ENCODE measurements around the gene EPG5.
"Not testable (repeated sequence)": the region's sequence is repeated elsewhere in the genome, so short reads cannot be mapped to it uniquely, and the experiment has no call there.

EPG5 gene, protein sequence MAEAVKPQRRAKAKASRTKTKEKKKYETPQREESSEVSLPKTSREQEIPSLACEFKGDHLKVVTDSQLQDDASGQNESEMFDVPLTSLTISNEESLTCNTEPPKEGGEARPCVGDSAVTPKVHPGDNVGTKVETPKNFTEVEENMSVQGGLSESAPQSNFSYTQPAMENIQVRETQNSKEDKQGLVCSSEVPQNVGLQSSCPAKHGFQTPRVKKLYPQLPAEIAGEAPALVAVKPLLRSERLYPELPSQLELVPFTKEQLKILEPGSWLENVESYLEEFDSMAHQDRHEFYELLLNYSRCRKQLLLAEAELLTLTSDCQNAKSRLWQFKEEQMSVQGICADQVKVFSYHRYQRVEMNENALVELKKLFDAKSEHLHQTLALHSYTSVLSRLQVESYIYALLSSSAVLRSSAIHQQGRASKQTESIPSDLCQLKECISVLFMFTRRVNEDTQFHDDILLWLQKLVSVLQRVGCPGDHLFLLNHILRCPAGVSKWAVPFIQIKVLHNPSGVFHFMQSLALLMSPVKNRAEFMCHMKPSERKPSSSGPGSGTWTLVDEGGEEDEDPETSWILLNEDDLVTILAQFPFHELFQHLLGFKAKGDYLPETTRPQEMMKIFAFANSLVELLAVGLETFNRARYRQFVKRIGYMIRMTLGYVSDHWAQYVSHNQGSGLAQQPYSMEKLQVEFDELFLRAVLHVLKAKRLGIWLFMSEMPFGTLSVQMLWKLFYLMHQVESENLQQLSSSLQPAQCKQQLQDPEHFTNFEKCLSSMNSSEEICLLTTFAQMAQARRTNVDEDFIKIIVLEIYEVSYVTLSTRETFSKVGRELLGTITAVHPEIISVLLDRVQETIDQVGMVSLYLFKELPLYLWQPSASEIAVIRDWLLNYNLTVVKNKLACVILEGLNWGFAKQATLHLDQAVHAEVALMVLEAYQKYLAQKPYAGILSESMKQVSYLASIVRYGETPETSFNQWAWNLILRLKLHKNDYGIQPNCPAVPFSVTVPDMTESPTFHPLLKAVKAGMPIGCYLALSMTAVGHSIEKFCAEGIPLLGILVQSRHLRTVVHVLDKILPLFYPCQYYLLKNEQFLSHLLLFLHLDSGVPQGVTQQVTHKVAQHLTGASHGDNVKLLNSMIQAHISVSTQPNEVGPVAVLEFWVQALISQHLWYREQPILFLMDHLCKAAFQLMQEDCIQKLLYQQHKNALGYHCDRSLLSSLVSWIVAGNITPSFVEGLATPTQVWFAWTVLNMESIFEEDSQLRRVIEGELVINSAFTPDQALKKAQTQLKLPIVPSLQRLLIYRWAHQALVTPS (N-terminal part only)

GRCh38 chr18:45967007-45967706 is at the start of gene EPG5:
Gene EPG5 (minus strand): TSS chr18:45967329. CDS start chr18:45967239, 90 bp downstream.
- peak; percentile 89 to 95 for ATAC-seq

- ATAC-seq: peak; percentile 83 to 84
Observed at GRCh38 chr18:46013484-46014189, 46.5 kb upstream of the EPG5 start.

DNA sequence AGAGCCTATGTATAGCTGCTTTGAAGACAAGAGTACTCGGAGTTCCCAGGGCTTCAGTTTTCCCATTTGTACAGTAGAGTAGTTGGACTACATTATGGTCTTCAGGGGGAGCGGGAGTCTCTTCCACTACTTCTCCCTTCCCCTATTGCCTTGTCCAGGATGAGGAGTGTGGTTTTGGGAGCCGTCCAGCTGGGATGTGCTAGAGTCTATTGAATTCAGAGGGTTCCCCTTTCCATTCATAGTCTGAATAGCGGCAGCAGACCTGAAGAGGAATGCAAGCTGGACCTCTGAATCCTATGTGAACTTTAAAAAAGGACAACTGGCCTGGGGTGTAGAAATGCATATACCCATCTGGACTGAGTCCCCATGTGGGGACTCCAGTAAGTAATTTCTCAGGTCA is 43.5 kb upstream of the EPG5 start:
- ATAC-seq: no peak

DNA sequence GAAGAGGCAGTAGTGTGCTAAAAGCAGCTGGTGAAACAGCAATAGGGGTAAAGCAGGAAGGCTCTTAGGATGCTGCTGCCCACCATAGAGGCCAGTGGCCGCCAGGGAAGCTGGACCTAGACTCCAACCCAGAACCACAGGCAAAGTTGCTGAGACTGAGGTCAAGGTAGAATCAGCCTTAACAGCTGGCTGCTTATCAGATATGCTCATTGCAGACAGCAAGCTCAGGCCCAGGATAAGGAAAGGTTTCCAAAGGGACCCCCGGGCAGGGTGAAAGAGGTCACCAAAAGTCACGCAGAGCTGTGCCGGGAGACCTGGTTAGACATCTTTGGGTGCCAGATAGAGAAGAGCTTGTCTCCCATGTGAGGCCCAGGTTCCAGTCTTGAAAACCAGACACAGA is 42.9 kb upstream of the EPG5 start:
- no peak for ATAC-seq

DNA sequence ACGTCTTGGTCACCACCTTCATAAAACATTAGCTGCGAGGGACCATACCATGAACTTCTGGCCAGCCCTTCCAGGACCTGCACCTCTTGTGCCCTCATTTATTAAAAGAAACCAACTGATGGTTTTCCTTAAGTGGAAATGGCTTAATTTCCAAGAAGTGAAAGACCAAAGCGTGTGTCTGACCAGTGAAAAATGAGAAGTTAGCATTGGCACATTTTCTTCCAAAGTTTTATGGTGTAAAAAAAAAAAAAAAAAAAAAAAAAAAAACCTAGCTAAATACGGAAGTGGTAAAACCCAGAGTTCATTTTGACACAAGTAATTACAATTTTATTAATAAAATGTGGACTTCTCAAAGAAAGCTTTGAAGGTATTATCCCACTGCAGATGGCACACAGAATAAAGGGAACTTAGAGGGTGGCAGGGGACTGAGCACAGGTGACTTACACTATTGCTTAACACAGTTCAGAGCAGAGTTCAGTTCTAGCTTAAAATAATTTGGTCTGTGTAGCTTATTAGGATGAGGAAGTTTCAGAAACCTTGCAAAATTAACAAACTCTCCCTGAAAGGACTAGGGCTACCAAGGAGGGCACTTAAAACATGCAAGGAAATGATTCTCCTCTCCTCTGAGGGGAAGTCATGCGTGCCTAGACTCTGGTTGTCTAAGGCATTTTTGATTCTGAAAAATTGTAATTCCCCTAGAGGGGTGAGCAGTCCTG is 42.2 kb upstream of the EPG5 start:
- no peak for ATAC-seq

DNA sequence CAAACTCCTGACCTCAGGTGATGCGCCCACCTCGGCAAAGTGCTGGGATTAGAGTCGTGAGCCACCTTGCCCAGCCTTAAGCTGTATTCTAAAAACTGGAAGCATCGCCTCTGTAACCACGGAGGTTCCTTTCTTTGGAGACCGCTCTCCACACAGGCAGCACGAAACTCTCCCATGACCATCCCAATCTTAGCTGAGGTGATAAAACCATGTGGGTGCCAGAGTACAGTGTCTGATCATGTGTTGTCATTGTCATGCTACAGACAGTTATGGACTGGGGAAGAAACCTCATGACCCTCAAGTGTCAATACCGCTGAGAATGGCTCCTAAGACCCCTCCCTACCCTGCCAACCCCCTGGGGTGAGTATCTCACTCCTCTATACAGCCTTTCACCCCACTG is 41.4 kb upstream of the EPG5 start:
- ATAC-seq: no peak

DNA sequence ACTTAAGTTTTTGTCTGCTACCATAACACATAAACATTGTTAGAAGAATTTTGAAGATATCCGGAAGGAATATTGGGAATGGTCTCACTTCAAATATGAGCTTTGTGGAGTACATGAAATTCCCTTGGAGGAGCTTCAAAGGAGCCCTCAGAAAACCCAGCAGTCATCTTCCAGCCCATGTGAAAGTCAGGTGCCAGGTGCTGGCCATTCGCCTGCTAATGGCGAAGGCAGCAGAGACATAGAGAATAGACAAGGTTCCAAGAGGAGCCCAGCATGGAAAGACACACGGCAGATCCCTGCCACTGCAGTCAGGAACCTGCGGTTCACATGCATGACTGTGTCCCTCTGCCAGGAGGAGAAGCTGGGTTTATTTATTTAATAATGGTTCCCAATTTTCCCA is 40.0 kb upstream of the EPG5 start:
- no peak for ATAC-seq

- no peak for ATAC-seq
Observed at GRCh38 chr18:46002934-46003333, 35.8 kb upstream of the EPG5 start.

GRCh38 chr18:46001892-46002291 is 34.8 kb upstream of the EPG5 start:
- ATAC-seq: no peak

GRCh38 chr18:46001074-46001473 is 33.9 kb upstream of the EPG5 start:
- peak in 1 of 2 donors; percentile 16 for ATAC-seq

- no peak for ATAC-seq
Observed at GRCh38 chr18:45999536-45999935, 32.4 kb upstream of the EPG5 start.

GRCh38 chr18:45998244-45998643 is 31.1 kb upstream of the EPG5 start:
- peak; percentile 45 to 61 for ATAC-seq

DNA sequence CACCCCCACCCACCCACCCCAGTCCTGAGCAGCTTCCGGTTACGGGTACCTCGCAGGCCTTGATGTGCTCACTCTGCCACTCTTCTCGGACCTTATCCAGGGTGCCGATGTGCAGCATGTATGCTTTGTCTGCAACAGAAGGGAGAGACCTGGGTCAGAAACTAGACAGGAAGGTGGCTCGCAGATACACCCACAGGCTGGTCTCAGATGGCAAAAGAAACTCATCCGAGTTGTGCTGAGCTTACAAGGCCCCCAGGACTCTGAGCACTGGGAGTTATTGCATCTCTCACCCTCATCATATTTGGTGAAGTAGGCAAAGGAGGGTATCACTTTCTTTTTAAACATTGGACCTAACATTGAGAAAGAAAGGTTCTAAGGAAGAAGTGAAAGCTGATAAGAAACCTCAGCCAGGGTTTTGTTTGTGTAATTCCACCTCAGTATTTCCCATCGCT is 30.6 kb upstream of the EPG5 start:
- peak; percentile 72 to 83 for ATAC-seq

DNA sequence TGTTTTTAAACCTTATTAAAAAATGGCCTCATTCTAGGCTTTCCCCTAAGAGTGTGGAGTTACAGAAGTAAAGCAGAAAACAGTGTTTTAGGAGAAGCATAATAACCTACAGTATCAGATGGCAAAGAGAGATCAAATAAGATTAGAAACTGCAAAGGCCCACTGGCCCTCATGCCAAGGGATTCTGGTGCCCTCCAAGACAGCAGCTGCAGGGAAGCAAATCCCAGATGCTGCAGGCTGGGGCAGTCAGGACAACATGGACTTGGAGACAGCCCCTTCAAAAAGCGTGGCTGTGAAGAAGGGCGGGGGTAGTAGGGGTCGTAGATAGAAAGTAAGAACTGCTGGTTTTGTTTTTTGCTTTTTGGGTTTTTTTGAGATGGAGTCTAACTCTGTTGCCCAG is 28.3 kb upstream of the EPG5 start:
- ATAC-seq: no peak

- ATAC-seq: no peak
Observed at GRCh38 chr18:45993438-45993837, 26.3 kb upstream of the EPG5 start.

DNA sequence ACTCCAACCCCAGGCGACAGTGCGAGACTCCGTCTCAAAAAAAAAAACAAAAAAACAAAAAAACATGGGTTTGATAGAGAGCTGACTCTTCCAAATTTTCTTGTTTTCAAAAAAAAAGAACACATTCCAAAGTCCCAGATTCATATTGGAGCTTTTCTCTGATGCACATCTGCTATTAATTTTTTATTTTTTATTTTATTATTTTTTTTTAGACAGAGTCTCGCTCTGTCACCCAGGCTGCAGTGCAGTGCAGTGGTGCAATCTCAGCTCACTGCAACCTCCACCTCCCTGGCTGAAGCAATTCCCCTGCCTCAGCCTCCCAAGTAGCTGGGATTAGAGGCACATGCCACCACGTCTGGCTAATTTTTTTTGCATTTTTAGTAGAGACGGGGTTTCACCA is 25.4 kb upstream of the EPG5 start:
- not testable (repeated sequence) for ATAC-seq

DNA sequence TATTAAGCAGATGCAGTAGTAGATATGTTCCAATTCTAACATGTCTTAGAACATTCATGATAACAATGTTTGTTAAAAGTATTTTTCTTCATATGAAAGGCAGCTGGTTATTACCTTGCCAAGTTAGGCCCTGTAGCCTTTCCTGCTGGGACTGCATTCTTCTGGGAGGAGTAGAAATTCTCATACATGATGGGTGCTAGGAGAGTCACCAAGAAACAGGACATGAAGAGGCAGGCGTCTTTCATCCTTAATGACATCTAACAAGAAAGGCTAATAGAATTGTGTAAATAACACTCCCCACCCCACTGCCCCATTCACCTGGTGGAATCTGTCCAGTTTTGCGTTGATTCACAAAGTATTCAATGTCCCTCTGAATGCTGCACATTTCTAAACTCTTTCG is 24.7 kb upstream of the EPG5 start:
- ATAC-seq: no peak

- ATAC-seq: no peak
Observed at GRCh38 chr18:45984546-45985235, 17.6 kb upstream of the EPG5 start.

DNA sequence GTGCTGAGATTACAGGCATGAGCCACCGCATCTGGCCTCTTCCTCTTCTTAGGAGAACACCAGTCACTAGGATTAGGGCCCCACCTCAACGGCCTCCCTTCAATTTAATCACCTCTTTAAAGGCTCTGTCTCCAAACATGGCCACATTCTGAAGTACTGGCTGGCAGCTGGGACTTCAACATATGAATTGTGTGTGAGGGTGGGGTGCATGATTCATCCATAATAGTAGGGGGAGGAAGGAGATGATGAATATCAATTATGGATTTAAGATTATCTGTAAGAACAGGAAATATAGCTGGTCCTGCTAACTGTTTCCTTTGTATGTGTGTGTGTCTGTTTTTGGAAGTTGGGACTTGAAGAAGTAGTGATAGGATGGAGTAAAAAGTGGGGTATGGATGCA is 14.7 kb upstream of the EPG5 start:
- ATAC-seq: no peak

- ATAC-seq: no peak
Observed at GRCh38 chr18:45980229-45980628, 13.1 kb upstream of the EPG5 start.
